ENCODE data around the gene MAP2K5.

MAP2K5 gene

GRCh38 chr15:67674983-67675382, 132.5 kb downstream of the MAP2K5 start:
- Mint-ChIP-seq H3K4me1 (no peaks in the 10 kb centered on the region), H3K27ac (no peak overlapping the region), H3K36me3 (ENCODE audit: low read depth) (peaks cover 25% of the 10 kb centered on the region), H3K27me3 (ENCODE audit: low read depth) (no peaks in the 10 kb centered on the region), H3K4me3 (no peak overlapping the region), H3K9me3 (peaks cover 9% of the 10 kb centered on the region)
- TF ChIP-seq CTCF (IDR thresholded peaks at IDR 0.05; ENCODE audit: unreplicated experiment in 3 of 3) = no peak

- Mint-ChIP-seq H3K4me3 (no peak overlapping the region), H3K9me3 (peaks cover 7% of the 10 kb centered on the region), H3K27ac (no peak overlapping the region), H3K27me3 (ENCODE audit: low read depth) (no peaks in the 10 kb centered on the region), H3K36me3 (ENCODE audit: low read depth) (peaks cover 23% of the 10 kb centered on the region), H3K4me1 (peaks cover 5% of the 10 kb centered on the region)
- TF ChIP-seq CTCF (IDR thresholded peaks at IDR 0.05; ENCODE audit: unreplicated experiment in 3 of 3) = no peak
Observed at GRCh38 chr15:67678089-67678488, 135.6 kb downstream of the MAP2K5 start.

- no peak overlapping the region for H3K27ac Mint-ChIP-seq
- peaks cover 15% of the 10 kb centered on the region for H3K9me3 Mint-ChIP-seq
- no peak for TF ChIP-seq CTCF (IDR thresholded peaks at IDR 0.05; ENCODE audit: unreplicated experiment in 3 of 3)
- H3K36me3 Mint-ChIP-seq (ENCODE audit: low read depth) = peaks cover 29% of the 10 kb centered on the region
- no peaks in the 10 kb centered on the region for H3K27me3 Mint-ChIP-seq (ENCODE audit: low read depth)
- peaks cover 5% of the 10 kb centered on the region for H3K4me1 Mint-ChIP-seq
- no peak overlapping the region for H3K4me3 Mint-ChIP-seq
Observed at GRCh38 chr15:67678993-67679392, 136.5 kb downstream of the MAP2K5 start.

- H3K36me3 Mint-ChIP-seq (ENCODE audit: low read depth) = peaks cover 42% of the 10 kb centered on the region
- H3K9me3 Mint-ChIP-seq = peaks cover 28% of the 10 kb centered on the region
- no peak overlapping the region for H3K4me3 Mint-ChIP-seq
- no peaks in the 10 kb centered on the region for H3K27me3 Mint-ChIP-seq (ENCODE audit: low read depth)
- peaks cover 5% of the 10 kb centered on the region for H3K4me1 Mint-ChIP-seq
- no peak overlapping the region for H3K27ac Mint-ChIP-seq
- TF ChIP-seq CTCF (IDR thresholded peaks at IDR 0.05; ENCODE audit: unreplicated experiment in 3 of 3) = no peak
Observed at GRCh38 chr15:67680641-67681040, 138.1 kb downstream of the MAP2K5 start.

- Mint-ChIP-seq H3K4me3 (no peak overlapping the region), H3K27me3 (ENCODE audit: low read depth) (peaks cover 3% of the 10 kb centered on the region), H3K36me3 (ENCODE audit: low read depth) (peaks cover 51% of the 10 kb centered on the region), H3K27ac (no peak overlapping the region), H3K9me3 (peaks cover 35% of the 10 kb centered on the region), H3K4me1 (peaks cover 5% of the 10 kb centered on the region)
- TF ChIP-seq CTCF (IDR thresholded peaks at IDR 0.05; ENCODE audit: unreplicated experiment in 3 of 3) = no peak
Observed at GRCh38 chr15:67685008-67685599, 142.6 kb downstream of the MAP2K5 start.

- Mint-ChIP-seq H3K27me3 (ENCODE audit: low read depth) (peaks cover 3% of the 10 kb centered on the region), H3K4me1 (peaks cover under 1% of the 10 kb centered on the region), H3K4me3 (no peak overlapping the region), H3K36me3 (ENCODE audit: low read depth) (peaks cover 48% of the 10 kb centered on the region), H3K9me3 (peaks cover 35% of the 10 kb centered on the region), H3K27ac (no peak overlapping the region)
- TF ChIP-seq CTCF (IDR thresholded peaks at IDR 0.05; ENCODE audit: unreplicated experiment in 3 of 3) = no peak
Observed at GRCh38 chr15:67685716-67686115, 143.2 kb downstream of the MAP2K5 start.
